Mucosa of descending colon (tissue), 3 donors: Measurements from ENCODE around the gene NINJ2. TPM values are rescaled to one million over a fixed set of nuclear protein-coding genes. Genes with fewer than 3 reads are reported as not detected.

Experiments used
- ATAC-seq: fragments of 200-7000 bp; cut with Tn5 transposase; one replicate; pipeline ENCODE4 v1.9.1; 2020; ENCODE audit warnings: mild to moderate bottlenecking, moderate library complexity
- DNase-seq, 3 donors: peaks; one replicate each; pipeline ENCODE4 v3.0.0-alpha.2; 2020
- H3K36me3 ChIP-seq: fragments of 200-600 bp; one replicate; pipeline ENCODE4 v1.8.0; 2021; ENCODE audit warnings: low read depth, mild to moderate bottlenecking
- H3K4me1 ChIP-seq: fragments of 200-600 bp; one replicate; pipeline ENCODE4 v1.8.0; 2021; ENCODE audit warnings: low read depth, mild to moderate bottlenecking
- H3K4me3 ChIP-seq: fragments of 200-600 bp; one replicate; pipeline ENCODE4 v1.8.0; 2021; ENCODE audit warnings: mild to moderate bottlenecking
- H3K9me3 ChIP-seq: fragments of 200-600 bp; one replicate; pipeline ENCODE4 v1.8.0; 2021; ENCODE audit warnings: mild to moderate bottlenecking
- CTCF ChIP-seq: fragments of 200-600 bp; IDR thresholded peaks from one replicate; pipeline ENCODE4 v1.8.0; 2022; ENCODE audit warnings: antibody characterized with exemption, mild to moderate bottlenecking
- intact Hi-C, 2 donors: fragments of 100-400 bp; cut with DNase I in 1 of 2; cut with micrococcal nuclease in 1 of 2; formaldehyde crosslinking; loops; one replicate each; pipeline versions ENCODE4 v1.11.0 to v1.11.1; 2022; cut with DNase I, micrococcal nuclease
- total RNA-seq, 3 donors: library from RNA; stranded (reverse); fragmentation: NEBNext Ultra II Directional in 2 of 3; extraction: Animal tissue kit (Norgen Biotek cat#: 25700) in 2 of 3; gene quantifications; one replicate each; pipeline versions ENCODE4 v1.2.1 to v1.2.4, GENCODE V29; 2021 to 2023
- donor health status: DM: no; HTN: no; CAD: no; lungs with moderate emphysema.
- donor health status: DM: no; HTN: no; CAD: no.
- donor health status: DM: no; HTN: yes; CAD: no.

Gene NINJ2
- total RNA-seq, 3 donors from 2014 or later = 3.6 to 5.2 (median 3.8) TPM

DNA sequence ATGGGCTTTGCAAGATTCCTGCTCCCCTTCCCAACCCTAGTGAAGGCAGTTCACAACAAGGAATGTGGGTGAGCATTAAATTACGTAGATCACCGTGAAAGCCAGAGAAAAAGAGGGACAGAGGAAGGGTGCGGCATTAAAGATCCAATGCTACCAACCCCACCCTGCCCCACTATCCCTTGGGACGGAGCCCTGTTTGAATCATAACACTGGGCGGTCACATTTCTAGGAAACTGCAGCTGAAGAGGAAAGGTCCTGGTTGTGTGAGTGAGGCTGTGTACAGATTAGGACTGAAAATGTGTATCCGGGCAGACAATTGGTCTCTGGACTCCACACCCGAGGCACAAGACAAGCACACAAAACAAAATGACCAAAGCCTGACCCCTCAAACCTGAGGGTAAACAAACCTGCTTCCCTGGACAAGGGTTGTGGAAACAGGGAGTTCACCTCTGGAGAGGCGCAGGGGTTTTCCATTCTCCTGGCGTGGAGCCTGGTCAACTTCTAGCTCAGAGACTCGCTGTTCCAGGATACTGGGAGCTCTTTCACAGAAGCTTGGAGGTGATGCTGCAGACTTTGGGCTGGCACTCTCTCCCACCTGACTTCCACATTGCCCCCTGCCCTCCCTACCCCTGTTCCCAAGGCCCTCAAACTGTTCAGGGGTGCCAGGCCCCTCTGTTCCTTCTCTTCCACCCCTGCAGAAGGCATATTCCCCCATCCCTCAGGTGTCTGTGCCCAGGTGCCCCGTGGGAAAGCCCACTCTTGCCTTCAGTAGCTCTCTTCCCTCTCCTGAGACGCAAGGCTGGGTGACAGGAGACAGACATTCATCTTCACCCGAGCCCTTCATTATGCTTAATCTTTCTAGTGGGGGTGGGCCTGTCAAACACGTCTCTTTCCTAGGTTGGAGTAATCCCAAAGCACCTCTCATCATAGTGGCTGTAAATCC, 16.5 kb downstream of the NINJ2 start:
- intact Hi-C loops = no loop called here
- H3K36me3 ChIP-seq = no peaks in the 10 kb centered on the region

DNA sequence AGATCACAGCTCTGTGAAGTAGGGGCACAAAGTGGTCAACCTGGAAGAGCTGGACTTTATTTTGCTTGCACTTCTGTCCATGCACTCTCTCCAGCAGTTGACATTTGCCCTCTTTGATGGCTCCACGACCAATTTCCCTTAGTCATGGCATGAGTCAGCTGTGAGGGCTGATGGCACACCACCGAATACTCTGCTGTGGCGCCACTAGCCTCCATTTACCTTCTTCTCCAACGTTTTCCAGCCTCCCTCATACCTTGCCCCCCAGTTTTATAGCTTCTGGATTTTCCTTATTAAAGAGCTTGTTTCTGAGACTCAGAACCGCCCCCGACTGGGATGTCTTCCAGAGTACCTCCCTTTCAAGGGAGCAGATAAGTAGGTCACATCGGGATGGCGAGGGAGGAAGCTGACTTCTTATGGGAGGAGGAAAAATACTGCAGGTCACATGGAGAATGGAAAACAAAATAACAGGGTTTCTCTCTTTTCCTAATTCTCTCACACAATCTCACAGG, 17.6 kb downstream of the NINJ2 start:
- DNase-seq (peak in 1 of 3 donors; percentile 27), ATAC-seq (no peak)
- TF ChIP-seq CTCF = no peak
- Histone ChIP-seq H3K9me3 (no peaks in the 10 kb centered on the region), H3K36me3 (no peaks in the 10 kb centered on the region), H3K4me3 (no peak overlapping the region), H3K4me1 (no peaks in the 10 kb centered on the region)
- intact Hi-C loops = no loop called here

More for the DNA sequence above, 16.5 kb downstream of the NINJ2 start:
- no peak overlapping the region for H3K4me3 ChIP-seq
- DNase-seq (peak in 1 of 3 donors; percentile 37), ATAC-seq (no peak)
- no peak for TF ChIP-seq CTCF
- no peaks in the 10 kb centered on the region for H3K9me3 ChIP-seq
- no peaks in the 10 kb centered on the region for H3K4me1 ChIP-seq

GRCh38 chr12:644818-645552, 18.3 kb downstream of the NINJ2 start:
- no peak for ATAC-seq
- DNase-seq = no peak
- intact Hi-C loops = no loop called here
- H3K36me3 ChIP-seq = no peaks in the 10 kb centered on the region
- no peaks in the 10 kb centered on the region for H3K9me3 ChIP-seq
- no peak for TF ChIP-seq CTCF
- H3K4me1 ChIP-seq = no peaks in the 10 kb centered on the region
- no peak overlapping the region for H3K4me3 ChIP-seq

GRCh38 chr12:644303-644639, 19.0 kb downstream of the NINJ2 start:
- Histone ChIP-seq H3K9me3 (no peaks in the 10 kb centered on the region), H3K4me3 (no peak overlapping the region), H3K36me3 (no peaks in the 10 kb centered on the region), H3K4me1 (no peaks in the 10 kb centered on the region)
- no peak for ATAC-seq
- no peak for TF ChIP-seq CTCF
- intact Hi-C loops = no loop called here
- DNase-seq = no peak

DNA sequence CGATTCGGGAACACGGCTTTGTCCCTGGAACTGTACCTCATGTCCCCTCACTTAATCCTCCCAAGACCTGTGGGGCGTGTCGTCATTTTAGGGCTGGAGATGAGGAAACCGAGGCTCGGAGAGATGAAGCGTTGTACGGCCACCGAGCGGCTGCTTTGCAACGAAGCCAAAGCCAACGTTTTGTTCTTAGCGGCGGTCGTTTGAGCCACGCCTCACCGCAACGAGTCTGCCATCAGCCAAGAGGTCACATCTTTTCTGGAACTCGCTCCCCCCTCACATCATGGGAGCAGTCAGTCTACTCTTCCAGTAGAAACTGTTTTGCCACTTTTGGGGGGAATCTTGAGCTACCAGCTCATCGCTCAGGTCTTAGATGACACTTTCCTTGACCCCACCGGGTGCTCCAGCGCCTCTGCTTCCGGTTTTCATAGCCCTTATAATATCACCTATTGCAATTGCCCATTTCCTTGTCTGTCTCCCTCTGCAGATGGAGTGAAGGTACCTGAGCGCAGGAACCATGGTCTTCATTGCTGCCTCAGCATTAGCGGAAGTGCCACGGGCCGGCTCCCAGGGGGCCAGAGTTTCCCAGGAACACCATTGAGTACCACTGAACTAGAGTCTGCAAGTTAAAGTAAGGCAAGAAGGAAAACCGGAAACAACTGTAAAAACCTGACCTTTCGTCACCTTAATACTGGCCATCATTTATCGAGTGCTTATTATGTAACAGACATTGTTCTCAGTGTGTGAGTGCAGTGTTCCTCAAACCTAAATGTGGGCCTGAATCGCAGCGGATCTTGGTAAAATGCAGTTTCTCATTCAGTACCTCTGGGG, 19.6 kb downstream of the NINJ2 start:
- Histone ChIP-seq H3K4me3 (peak overlapping the region; percentile 61), H3K4me1 (no peaks in the 10 kb centered on the region), H3K9me3 (no peaks in the 10 kb centered on the region), H3K36me3 (no peaks in the 10 kb centered on the region)
- TF ChIP-seq CTCF = no peak
- intact Hi-C loops = no loop called here
- ATAC-seq (peak; percentile 48), DNase-seq (peak; percentile 52 to 68 (median 57))
